Neural progenitor cell (in vitro differentiated cells): ENCODE data around the gene PKNOX2. TPM values are rescaled to one million over a fixed set of nuclear protein-coding genes. Genes with fewer than 3 reads are reported as not detected.

Experiments used
- DNase-seq: peaks from one replicate; pipeline ENCODE4 v3.0.0-alpha.2; 2016; ENCODE audit warnings: low spot score
- H2AFZ ChIP-seq: fragments of 200-600 bp; sonication (generic); replicated peaks from 2 replicates; pipeline ENCODE4 v1.6.1; 2016; ENCODE audit warnings: antibody characterized with exemption
- H3F3A ChIP-seq: fragments of 200-600 bp; sonication (generic); 2 replicates; pipeline ENCODE4 v1.6.1; 2016; ENCODE audit warnings: antibody characterized with exemption, low read depth
- H3K27ac ChIP-seq: fragments of 200-600 bp; sonication (generic); 2 replicates; pipeline ENCODE4 v1.5.1; 2016; ENCODE audit warnings: mild to moderate bottlenecking
- H3K27me3 ChIP-seq: fragments of 200-600 bp; sonication (generic); 2 replicates; pipeline ENCODE4 v1.6.1; 2016; ENCODE audit warnings: mild to moderate bottlenecking, moderate library complexity
- H3K36me3 ChIP-seq: fragments of 200-600 bp; sonication (generic); 2 replicates; pipeline ENCODE4 v1.5.1; 2016
- H3K4me1 ChIP-seq: fragments of 200-600 bp; sonication (generic); 2 replicates; pipeline ENCODE4 v1.6.1; 2016; ENCODE audit warnings: mixed run types
- H3K4me2 ChIP-seq: fragments of 200-600 bp; sonication (generic); 2 replicates; pipeline ENCODE4 v1.6.1; 2016
- H3K4me3 ChIP-seq: fragments of 200-600 bp; sonication (generic); 2 replicates; pipeline ENCODE4 v1.5.1; 2016
- H3K79me2 ChIP-seq: fragments of 200-600 bp; sonication (generic); 2 replicates; pipeline ENCODE4 v1.6.1; 2016; ENCODE audit warnings: low read depth
- H3K9ac ChIP-seq: fragments of 200-600 bp; sonication (generic); 2 replicates; pipeline ENCODE4 v1.6.1; 2016
- H3K9me3 ChIP-seq: fragments of 200-600 bp; sonication (generic); 2 replicates; pipeline ENCODE4 v1.5.1; 2016; ENCODE audit warnings: low read depth
- H4K20me1 ChIP-seq: fragments of 200-600 bp; sonication (generic); 2 replicates; pipeline ENCODE4 v1.6.1; 2016; ENCODE audit warnings: low read depth
- H3K27ac Mint-ChIP-seq: 3 replicates; pipeline ENCODE4 v1.8.0; 2021; ENCODE audit warnings: mixed read lengths
- H3K27me3 Mint-ChIP-seq: 2 replicates; pipeline ENCODE4 v1.8.0; 2022; ENCODE audit warnings: low read depth, mild to moderate bottlenecking, inconsistent platforms, moderate library complexity, mixed read lengths; ENCODE audit not compliant: insufficient read depth
- H3K36me3 Mint-ChIP-seq: 3 replicates; pipeline ENCODE4 v1.8.0; 2021; ENCODE audit warnings: mixed read lengths
- H3K4me1 Mint-ChIP-seq: 3 replicates; pipeline ENCODE4 v1.8.0; 2021; ENCODE audit warnings: mixed read lengths
- H3K4me3 Mint-ChIP-seq: 3 replicates; pipeline ENCODE4 v1.8.0; 2021; ENCODE audit warnings: mild to moderate bottlenecking, moderate library complexity, mixed read lengths
- H3K9me3 Mint-ChIP-seq: 3 replicates; pipeline ENCODE4 v1.8.0; 2020; ENCODE audit warnings: mixed read lengths
- EZH2 ChIP-seq: fragments of 200-600 bp; sonication (generic); IDR thresholded peaks from 2 replicates; pipeline ENCODE4 v1.6.1; 2017; ENCODE audit warnings: antibody characterized with exemption, mild to moderate bottlenecking, moderate library complexity
- EZH2phosphoT487 ChIP-seq: fragments of 200-600 bp; sonication (generic); IDR thresholded peaks from 2 replicates; pipeline ENCODE4 v1.6.1; 2017; ENCODE audit warnings: antibody characterized with exemption
- total RNA-seq: library from RNA; depleted of rRNA; stranded (reverse); fragments of >200 nt; gene quantifications from 2 replicates; pipeline ENCODE4 v1.2.3, GENCODE V29; 2015; ENCODE audit warnings: low replicate concordance
- TF ChIP-seq, protein P1 (sequence below): fragments of 200-600 bp; sonication (generic); IDR thresholded peaks from 2 replicates; pipeline ENCODE4 v1.5.1; 2017; ENCODE audit warnings: antibody characterized with exemption, mild to moderate bottlenecking

Gene PKNOX2
- total RNA-seq, 1 donor from 2014 or later = 4.3 TPM

DNA sequence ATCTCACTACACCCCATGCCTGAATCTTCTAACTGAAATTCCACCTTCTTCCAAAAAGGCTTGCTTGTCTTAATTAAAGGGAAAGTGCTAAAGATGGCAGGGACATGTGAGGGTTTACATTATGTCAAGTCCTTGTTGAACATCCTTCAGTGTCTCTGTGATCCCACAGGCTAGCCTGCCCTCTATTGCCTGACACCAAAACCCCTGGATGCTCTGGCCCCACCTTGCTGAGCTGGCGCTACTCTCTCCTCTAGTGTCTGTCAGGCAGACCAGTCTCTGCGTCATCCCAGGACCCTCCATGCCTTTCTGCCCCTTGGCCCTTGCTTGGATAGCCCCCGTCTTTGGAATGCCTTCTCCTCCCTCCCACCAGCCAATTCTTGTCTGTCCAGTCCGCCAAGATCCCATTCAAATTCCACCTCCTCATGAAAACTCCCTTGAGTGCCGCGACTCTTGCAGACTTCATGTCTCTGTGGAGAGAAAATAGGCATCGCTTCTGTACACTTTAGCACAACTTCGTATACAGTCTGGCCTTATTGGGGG is 69.3 kb downstream of the PKNOX2 start:
- Histone ChIP-seq H3K36me3 (no peaks in the 10 kb centered on the region), H3K9me3 (no peaks in the 10 kb centered on the region), H4K20me1 (peaks cover 16% of the 10 kb centered on the region), H3K4me3 (no peak overlapping the region), H3F3A (peaks cover 11% of the 10 kb centered on the region), H3K27me3 (no peaks in the 10 kb centered on the region), H3K4me1 (peaks cover 12% of the 10 kb centered on the region), H3K27ac (no peak overlapping the region), H3K79me2 (peaks cover 3% of the 10 kb centered on the region), H2AFZ (no peak overlapping the region), H3K9ac (no peak overlapping the region), H3K4me2 (no peak overlapping the region)
- peak; percentile 31 for DNase-seq
- no peak for TF ChIP-seq EZH2
- no peak for TF ChIP-seq EZH2phosphoT487
- TF ChIP-seq, protein P1, sequence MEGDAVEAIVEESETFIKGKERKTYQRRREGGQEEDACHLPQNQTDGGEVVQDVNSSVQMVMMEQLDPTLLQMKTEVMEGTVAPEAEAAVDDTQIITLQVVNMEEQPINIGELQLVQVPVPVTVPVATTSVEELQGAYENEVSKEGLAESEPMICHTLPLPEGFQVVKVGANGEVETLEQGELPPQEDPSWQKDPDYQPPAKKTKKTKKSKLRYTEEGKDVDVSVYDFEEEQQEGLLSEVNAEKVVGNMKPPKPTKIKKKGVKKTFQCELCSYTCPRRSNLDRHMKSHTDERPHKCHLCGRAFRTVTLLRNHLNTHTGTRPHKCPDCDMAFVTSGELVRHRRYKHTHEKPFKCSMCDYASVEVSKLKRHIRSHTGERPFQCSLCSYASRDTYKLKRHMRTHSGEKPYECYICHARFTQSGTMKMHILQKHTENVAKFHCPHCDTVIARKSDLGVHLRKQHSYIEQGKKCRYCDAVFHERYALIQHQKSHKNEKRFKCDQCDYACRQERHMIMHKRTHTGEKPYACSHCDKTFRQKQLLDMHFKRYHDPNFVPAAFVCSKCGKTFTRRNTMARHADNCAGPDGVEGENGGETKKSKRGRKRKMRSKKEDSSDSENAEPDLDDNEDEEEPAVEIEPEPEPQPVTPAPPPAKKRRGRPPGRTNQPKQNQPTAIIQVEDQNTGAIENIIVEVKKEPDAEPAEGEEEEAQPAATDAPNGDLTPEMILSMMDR = no peak
- Mint-ChIP-seq H3K27ac (peak overlapping the region; percentile 71), H3K4me3 (peak overlapping the region; percentile 54), H3K27me3 (peaks cover 9% of the 10 kb centered on the region), H3K36me3 (peaks cover 41% of the 10 kb centered on the region), H3K4me1 (peaks cover 50% of the 10 kb centered on the region), H3K9me3 (peaks cover 2% of the 10 kb centered on the region)

DNA sequence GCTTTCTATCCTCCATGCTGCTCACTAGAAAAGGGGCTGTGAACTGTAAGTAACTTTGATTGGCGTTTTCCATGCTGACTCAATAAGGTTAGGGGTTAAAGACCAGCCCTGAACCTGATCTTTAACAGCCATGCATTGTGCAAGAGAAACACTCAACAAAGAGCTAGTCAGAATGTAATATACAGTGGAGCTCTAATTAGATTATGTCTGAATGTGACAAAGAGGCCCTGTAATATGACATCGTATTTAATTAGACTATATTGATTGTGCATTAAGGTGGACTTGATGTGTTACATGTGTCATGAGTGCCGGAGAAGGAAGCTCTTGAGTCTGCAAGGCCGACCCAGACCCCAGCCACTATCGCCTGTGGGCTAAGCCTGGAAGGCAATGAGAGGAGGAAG is 70.5 kb downstream of the PKNOX2 start:
- Mint-ChIP-seq H3K4me3 (peak overlapping the region; percentile 34), H3K9me3 (peaks cover 2% of the 10 kb centered on the region), H3K27ac (peak overlapping the region; percentile 58), H3K27me3 (peaks cover 9% of the 10 kb centered on the region), H3K4me1 (peaks cover 49% of the 10 kb centered on the region), H3K36me3 (peaks cover 48% of the 10 kb centered on the region)
- Histone ChIP-seq H3K4me2 (peak overlapping the region; percentile 27), H2AFZ (no peak overlapping the region), H3K79me2 (peaks cover 3% of the 10 kb centered on the region), H3K4me1 (peaks cover 21% of the 10 kb centered on the region), H3K27me3 (no peaks in the 10 kb centered on the region), H3K9ac (no peak overlapping the region), H3K36me3 (no peaks in the 10 kb centered on the region), H3K9me3 (no peaks in the 10 kb centered on the region), H3F3A (peaks cover 22% of the 10 kb centered on the region), H4K20me1 (peaks cover 16% of the 10 kb centered on the region), H3K4me3 (no peak overlapping the region), H3K27ac (no peak overlapping the region)
- TF ChIP-seq, protein P1 = no peak
- no peak for TF ChIP-seq EZH2
- TF ChIP-seq EZH2phosphoT487 = no peak
- peak; percentile 53 for DNase-seq

DNA sequence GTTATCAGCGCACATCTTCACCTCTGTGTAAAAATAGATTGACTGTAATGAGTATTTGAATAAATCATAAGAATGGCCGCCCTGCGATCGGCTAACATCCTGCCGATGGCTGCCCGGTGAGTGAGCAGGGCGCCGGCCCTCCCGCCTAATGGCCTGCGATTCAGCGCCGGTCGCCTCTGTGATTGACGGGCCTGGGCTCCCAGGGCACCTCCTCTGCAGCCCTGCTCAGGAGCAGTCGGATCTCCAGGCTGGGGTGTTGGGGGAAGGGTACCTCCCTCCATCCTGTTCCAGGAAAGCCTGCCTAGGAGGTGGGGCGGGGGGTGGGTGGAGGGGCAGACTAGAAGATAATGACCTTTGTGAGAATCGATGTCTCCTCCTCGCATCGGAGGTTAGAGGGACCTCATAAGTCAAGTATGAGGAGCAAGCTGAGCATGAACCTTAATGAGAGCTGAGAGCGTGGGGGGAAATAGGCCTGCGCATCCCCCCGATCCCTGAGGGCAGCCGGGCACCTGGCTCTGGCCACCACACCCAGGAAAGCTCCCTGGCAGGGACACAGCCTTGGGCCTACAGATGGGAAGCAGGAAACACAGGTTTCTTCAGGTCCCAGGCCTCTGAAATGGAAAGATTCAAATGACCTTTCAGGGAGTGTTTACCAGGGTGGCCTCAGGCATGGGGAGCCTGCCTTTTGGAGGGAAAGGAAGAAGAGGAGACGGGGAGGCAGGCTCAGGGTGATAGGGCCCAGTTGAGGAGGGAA is 71.7 kb downstream of the PKNOX2 start:
- Mint-ChIP-seq H3K4me3 (no peak overlapping the region), H3K36me3 (peaks cover 49% of the 10 kb centered on the region), H3K9me3 (peaks cover 2% of the 10 kb centered on the region), H3K27ac (peak overlapping the region; percentile 46), H3K4me1 (peaks cover 49% of the 10 kb centered on the region), H3K27me3 (peaks cover 9% of the 10 kb centered on the region)
- H3F3A ChIP-seq = peaks cover 31% of the 10 kb centered on the region
- no peak overlapping the region for H3K4me2 ChIP-seq
- H3K9ac ChIP-seq = no peak overlapping the region
- no peaks in the 10 kb centered on the region for H3K27me3 ChIP-seq
- H3K4me3 ChIP-seq = no peak overlapping the region
- H3K36me3 ChIP-seq = no peaks in the 10 kb centered on the region
- no peaks in the 10 kb centered on the region for H3K9me3 ChIP-seq
- no peak for TF ChIP-seq EZH2
- TF ChIP-seq, protein P1 = no peak
- no peak overlapping the region for H2AFZ ChIP-seq
- no peak for DNase-seq
- peaks cover 28% of the 10 kb centered on the region for H3K4me1 ChIP-seq
- H4K20me1 ChIP-seq = peaks cover 16% of the 10 kb centered on the region
- no peak overlapping the region for H3K27ac ChIP-seq
- H3K79me2 ChIP-seq = peaks cover 6% of the 10 kb centered on the region
